OCI-LY7 (cell line): ENCODE data around the gene RANBP17. TPM values are rescaled to one million over a fixed set of nuclear protein-coding genes. Genes with fewer than 3 reads are reported as not detected.

Experiments used
- BruUV-seq: library from RNA; stranded (reverse); fragments of 400-500 nt; replicated peaks from 2 replicates; lab custom pipeline; 2021; lab: Mats Ljungman, UMichigan
- CTCF ChIA-PET: fragments of 300-600 bp; sonication (Branson Sonifier 250); formaldehyde crosslinking; loops from one replicate; lab custom pipeline; 2022; ENCODE audit warnings: antibody characterized with exemption; ENCODE audit not compliant: unreplicated experiment; lab: Charles Lee
- POLR2A ChIA-PET: fragments of 300-600 bp; sonication (Branson Sonifier 250); formaldehyde crosslinking; loops from one replicate; lab custom pipeline; 2022; ENCODE audit warnings: antibody characterized with exemption; lab: Charles Lee
- DNase-seq: peaks from one replicate; pipeline ENCODE4 v3.0.0-alpha.2; 2015; ENCODE audit warnings: low spot score
- H2AFZ ChIP-seq: fragments of 200-600 bp; sonication (generic), shearing (Covaris generic); 2 replicates; pipeline ENCODE4 v1.6.1; 2014; ENCODE audit warnings: mild to moderate bottlenecking, antibody characterized with exemption, low read length, moderate library complexity
- H3K27ac ChIP-seq: fragments of 200-600 bp; sonication (generic); 2 replicates; pipeline ENCODE4 v1.5.1; 2014; ENCODE audit warnings: mixed run types, low read depth, mild to moderate bottlenecking, moderate library complexity, low read length, inconsistent platforms; ENCODE audit not compliant: poor library complexity, severe bottlenecking
- H3K36me3 ChIP-seq: fragments of 200-600 bp; sonication (generic); 2 replicates; pipeline ENCODE4 v1.6.1; 2014; ENCODE audit warnings: mild to moderate bottlenecking, antibody characterized with exemption, low read length, moderate library complexity, mixed read lengths; ENCODE audit not compliant: insufficient read depth
- H3K4me1 ChIP-seq: fragments of 200-600 bp; sonication (generic); 2 replicates; pipeline ENCODE4 v1.5.1; 2014; ENCODE audit warnings: mild to moderate bottlenecking, low read length; ENCODE audit not compliant: insufficient read depth, poor library complexity, severe bottlenecking
- H3K4me2 ChIP-seq: fragments of 200-600 bp; sonication (generic); 2 replicates; pipeline ENCODE4 v1.6.1; 2014; ENCODE audit warnings: mild to moderate bottlenecking, low read length
- H3K4me3 ChIP-seq: fragments of 200-600 bp; sonication (generic); 2 replicates; pipeline ENCODE4 v1.5.1; 2014; ENCODE audit warnings: mild to moderate bottlenecking, low read depth, low read length; ENCODE audit not compliant: poor library complexity, severe bottlenecking
- H3K79me2 ChIP-seq: fragments of 200-600 bp; sonication (generic); 2 replicates; pipeline ENCODE4 v1.6.1; 2016; ENCODE audit warnings: low read depth, mild to moderate bottlenecking, low read length, moderate library complexity, mixed read lengths; ENCODE audit not compliant: insufficient read depth
- H3K9me2 ChIP-seq: fragments of 200-600 bp; sonication (generic); 2 replicates; pipeline ENCODE4 v1.6.1; 2016; ENCODE audit warnings: mild to moderate bottlenecking, low read length, mixed read lengths; ENCODE audit not compliant: insufficient read depth
- H3K9me3 ChIP-seq: fragments of 200-600 bp; sonication (generic); 2 replicates; pipeline ENCODE4 v1.6.1; 2014; ENCODE audit warnings: mild to moderate bottlenecking, mixed run types, low read length, mixed read lengths
- H4K20me1 ChIP-seq: fragments of 200-600 bp; sonication (generic); 2 replicates; pipeline ENCODE4 v1.6.1; 2014; ENCODE audit warnings: mild to moderate bottlenecking, antibody characterized with exemption, low read length, moderate library complexity, mixed read lengths; ENCODE audit not compliant: insufficient read depth
- EZH2phosphoT487 ChIP-seq: fragments of 200-600 bp; sonication (generic); IDR thresholded peaks from 2 replicates; pipeline ENCODE4 v1.6.1; 2018; ENCODE audit warnings: low read depth, borderline replicate concordance, mild to moderate bottlenecking, mixed run types, antibody characterized with exemption, low read length, moderate library complexity, mixed read lengths
- intact Hi-C: fragments of 100-400 bp; cut with micrococcal nuclease; formaldehyde crosslinking; loops from one replicate; pipeline ENCODE4 v1.10.0; 2022; ENCODE audit not compliant: unreplicated experiment
- total RNA-seq, 2 experiments: library from RNA; depleted of rRNA in 1 of 2; stranded (reverse); fragments of >200 nt in 1 of 2; shearing (Covaris generic) in 1 of 2; gene quantifications; 2 replicates each; pipeline ENCODE4 v1.2.3, GENCODE V29; 2014 to 2022
- TF ChIP-seq, protein P1 (sequence below): fragments of 200-600 bp; sonication (generic); conservative IDR thresholded peaks from 2 replicates; pipeline ENCODE4 v1.5.1; 2014; ENCODE audit warnings: mild to moderate bottlenecking, antibody characterized with exemption, low read length, moderate library complexity, mixed read lengths

RANBP17 gene
- total RNA-seq, 2 experiments from 2014 or later: not detected

DNA sequence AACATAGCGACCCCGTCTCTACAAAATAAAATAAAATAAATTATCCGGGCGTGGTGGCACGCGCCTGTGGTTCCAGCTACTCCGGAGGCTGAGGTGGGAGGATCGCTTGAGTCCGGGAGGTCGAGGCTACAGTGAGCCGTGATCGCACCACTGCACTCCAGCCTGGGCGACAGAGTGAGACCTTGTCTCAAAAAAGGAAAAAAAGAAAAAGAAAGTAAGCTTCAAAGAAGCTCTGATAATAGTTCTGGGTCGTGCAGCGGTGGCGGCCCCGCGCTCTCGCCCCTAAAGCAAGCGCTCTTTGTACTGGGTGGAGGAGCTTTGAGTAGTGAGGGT lies 454.1 kb downstream of the RANBP17 start:
- CTCF ChIA-PET: no interaction called here
- no peaks in the 10 kb centered on the region for H3K9me3 ChIP-seq
- H4K20me1 ChIP-seq: no peaks in the 10 kb centered on the region
- no peak for DNase-seq
- no peaks in the 10 kb centered on the region for H3K79me2 ChIP-seq
- no peak for TF ChIP-seq EZH2phosphoT487
- TF ChIP-seq, protein P1, sequence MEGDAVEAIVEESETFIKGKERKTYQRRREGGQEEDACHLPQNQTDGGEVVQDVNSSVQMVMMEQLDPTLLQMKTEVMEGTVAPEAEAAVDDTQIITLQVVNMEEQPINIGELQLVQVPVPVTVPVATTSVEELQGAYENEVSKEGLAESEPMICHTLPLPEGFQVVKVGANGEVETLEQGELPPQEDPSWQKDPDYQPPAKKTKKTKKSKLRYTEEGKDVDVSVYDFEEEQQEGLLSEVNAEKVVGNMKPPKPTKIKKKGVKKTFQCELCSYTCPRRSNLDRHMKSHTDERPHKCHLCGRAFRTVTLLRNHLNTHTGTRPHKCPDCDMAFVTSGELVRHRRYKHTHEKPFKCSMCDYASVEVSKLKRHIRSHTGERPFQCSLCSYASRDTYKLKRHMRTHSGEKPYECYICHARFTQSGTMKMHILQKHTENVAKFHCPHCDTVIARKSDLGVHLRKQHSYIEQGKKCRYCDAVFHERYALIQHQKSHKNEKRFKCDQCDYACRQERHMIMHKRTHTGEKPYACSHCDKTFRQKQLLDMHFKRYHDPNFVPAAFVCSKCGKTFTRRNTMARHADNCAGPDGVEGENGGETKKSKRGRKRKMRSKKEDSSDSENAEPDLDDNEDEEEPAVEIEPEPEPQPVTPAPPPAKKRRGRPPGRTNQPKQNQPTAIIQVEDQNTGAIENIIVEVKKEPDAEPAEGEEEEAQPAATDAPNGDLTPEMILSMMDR: no peak
- H2AFZ ChIP-seq: no peak overlapping the region
- H3K4me2 ChIP-seq: no peak overlapping the region
- intact Hi-C loops: no loop called here
- POLR2A ChIA-PET: no interaction called here
- no peaks in the 10 kb centered on the region for H3K36me3 ChIP-seq
- no peak overlapping the region for H3K27ac ChIP-seq
- H3K4me3 ChIP-seq: no peak overlapping the region
- no peaks in the 10 kb centered on the region for H3K9me2 ChIP-seq
- no TSS peak for BruUV-seq
- H3K4me1 ChIP-seq: no peaks in the 10 kb centered on the region

DNA sequence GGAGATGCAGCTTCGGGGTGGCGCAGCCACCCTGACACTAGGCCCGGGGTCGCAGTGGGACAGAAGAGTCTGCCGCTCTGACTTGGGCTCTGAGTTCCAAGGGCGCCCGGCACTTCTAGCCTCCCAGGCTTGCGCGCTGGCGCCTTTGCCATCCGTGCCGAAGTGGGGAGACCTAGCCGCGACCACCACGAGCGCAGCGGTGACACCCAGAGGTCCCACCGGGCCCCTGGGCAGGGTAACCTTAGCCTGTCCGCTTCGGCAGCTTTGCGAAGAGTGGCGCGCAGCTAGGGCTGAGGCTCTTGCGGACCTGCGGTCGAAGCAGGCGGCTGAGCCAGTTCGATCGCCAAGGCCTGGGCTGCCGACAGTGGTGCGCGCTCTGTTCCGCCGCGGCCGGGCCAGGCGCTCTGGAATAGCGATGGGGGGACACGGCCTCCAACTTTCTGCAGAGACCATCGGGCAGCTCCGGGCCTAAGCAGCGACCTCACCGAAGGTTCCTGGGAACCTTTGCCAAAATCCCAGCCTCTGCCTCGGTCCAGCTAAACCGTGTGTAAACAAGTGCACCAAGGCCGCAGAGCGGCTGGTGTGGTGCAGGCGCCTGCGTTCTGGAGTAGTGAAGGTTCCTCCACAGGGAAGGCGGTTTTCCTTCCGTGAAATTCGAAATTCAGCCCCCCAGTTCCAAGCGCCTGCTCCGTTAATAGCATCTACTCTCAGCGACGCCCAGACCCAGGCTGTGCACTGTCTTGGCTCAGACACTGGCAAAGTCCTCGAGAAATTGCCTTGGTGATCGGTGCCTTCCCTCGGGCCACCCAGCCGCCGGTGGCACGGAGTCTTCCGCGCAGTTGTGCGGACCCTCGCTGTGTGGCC lies 454.7 kb downstream of the RANBP17 start:
- Histone ChIP-seq H4K20me1 (no peaks in the 10 kb centered on the region), H3K4me2 (no peak overlapping the region), H3K27ac (no peak overlapping the region), H3K4me3 (no peak overlapping the region), H3K36me3 (no peaks in the 10 kb centered on the region), H3K79me2 (no peaks in the 10 kb centered on the region), H3K9me2 (no peaks in the 10 kb centered on the region), H3K4me1 (no peaks in the 10 kb centered on the region), H2AFZ (no peak overlapping the region), H3K9me3 (no peaks in the 10 kb centered on the region)
- BruUV-seq: no TSS peak
- no peak for DNase-seq
- intact Hi-C loops: no loop called here
- TF ChIP-seq EZH2phosphoT487: no peak
- TF ChIP-seq, protein P1: no peak
- POLR2A ChIA-PET: interaction anchor here (0.5 kb wide), 1 partner anchor 16 kb away, joined by 3 read pairs; no protein-coding TSS in a partner anchor
- CTCF ChIA-PET: no interaction called here

DNA sequence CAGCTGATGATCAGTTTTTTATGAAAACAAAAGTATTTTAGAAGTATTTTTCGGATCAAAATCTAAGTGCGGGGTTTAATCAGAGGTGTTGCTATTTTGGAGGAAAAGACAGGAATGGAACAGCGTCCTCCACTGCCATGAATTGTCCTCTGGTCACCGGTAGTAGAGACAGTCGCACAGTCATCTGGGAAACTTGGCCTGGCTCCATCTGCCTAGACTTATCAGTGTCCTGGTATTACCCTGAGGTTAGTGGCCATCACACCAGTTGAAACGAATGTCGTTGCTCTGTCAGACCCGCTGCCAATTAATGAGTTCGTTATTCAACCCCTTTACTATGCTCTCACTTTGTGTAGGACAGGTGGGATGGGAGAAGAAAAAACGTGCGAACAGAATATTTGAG lies 455.4 kb downstream of the RANBP17 start:
- intact Hi-C loops: no loop called here
- H3K4me2 ChIP-seq: no peak overlapping the region
- BruUV-seq: no TSS peak
- no peaks in the 10 kb centered on the region for H3K4me1 ChIP-seq
- POLR2A ChIA-PET: no interaction called here
- no peaks in the 10 kb centered on the region for H3K79me2 ChIP-seq
- CTCF ChIA-PET: no interaction called here
- H3K9me2 ChIP-seq: no peaks in the 10 kb centered on the region
- no peak overlapping the region for H3K4me3 ChIP-seq
- TF ChIP-seq, protein P1: no peak
- TF ChIP-seq EZH2phosphoT487: no peak
- H3K36me3 ChIP-seq: no peaks in the 10 kb centered on the region
- no peaks in the 10 kb centered on the region for H4K20me1 ChIP-seq
- H2AFZ ChIP-seq: no peak overlapping the region
- no peaks in the 10 kb centered on the region for H3K9me3 ChIP-seq
- H3K27ac ChIP-seq: no peak overlapping the region
- DNase-seq: no peak
